Testis (tissue), 3 donors: Measurements from ENCODE around the gene PTGR2. TPM values are rescaled to one million over a fixed set of nuclear protein-coding genes. Genes with fewer than 3 reads are reported as not detected.
A peak's percentile ranks its signal among the peaks of the same experiment; 100 is the strongest.
"Not testable (repeated sequence)": the region's sequence is repeated elsewhere in the genome, so short reads cannot be mapped to it uniquely, and the experiment has no call there.

ENCODE experiments used
- DNase-seq: peaks from one replicate; pipeline ENCODE4 v3.0.0-alpha.2; 2019
- H3K27ac ChIP-seq, 2 donors: fragments of 200-600 bp; sonication (generic); one replicate each; pipeline ENCODE4 v1.5.1; 2019
- H3K27me3 ChIP-seq: fragments of 200-600 bp; sonication (generic); one replicate; pipeline ENCODE4 v1.5.1; 2019
- H3K36me3 ChIP-seq: fragments of 200-600 bp; sonication (generic); one replicate; pipeline ENCODE4 v1.5.1; 2017; ENCODE audit warnings: low read depth; ENCODE audit errors: missing control alignments
- H3K4me1 ChIP-seq: fragments of 200-600 bp; sonication (generic); one replicate; pipeline ENCODE4 v1.5.1; 2019
- H3K4me3 ChIP-seq, 2 donors: fragments of 200-600 bp; sonication (generic); one replicate each; pipeline ENCODE4 v1.5.1; 2017 to 2019
- H3K9me3 ChIP-seq: fragments of 200-600 bp; sonication (generic); one replicate; pipeline ENCODE4 v1.5.1; 2017
- CTCF ChIP-seq, 3 experiments: fragments of 450-650 bp in 2 of 3; fragments of 200-600 bp in 1 of 3; sonication (generic) in 1 of 3; IDR thresholded peaks; one replicate each; pipeline ENCODE4 v1.5.1; 2016 to 2019; ENCODE audit warnings: antibody characterized with exemption in 3 of 3, mild to moderate bottlenecking in 2 of 3, moderate library complexity in 1 of 3
- POLR2A ChIP-seq: fragments of 450-650 bp; IDR thresholded peaks from one replicate; pipeline ENCODE4 v1.6.1; 2017; ENCODE audit warnings: antibody characterized with exemption, mild to moderate bottlenecking, moderate library complexity
- WGBS, 2 donors: methylation state at CpG; one replicate each; pipeline ENCODE4 v1.1.5; 2018; 5-methylcytosine and 5-hydroxymethylcytosine counted together
- intact Hi-C: fragments of 100-400 bp; cut with DNase I; formaldehyde crosslinking; loops from one replicate; pipeline ENCODE4 v1.15.1; 2023; ENCODE audit warnings: low total_unique reads
- polyA plus RNA-seq: library from polyadenylated mRNA; stranded (reverse); fragments of 350-450 nt; fragmentation: Illumina TruSeq; extraction: RNeasy Lipid Tissue Mini Kit (QIAGEN cat#74804); gene quantifications from one replicate; pipeline ENCODE4 v1.2.3, GENCODE V29; 2014; ENCODE audit warnings: low read depth, low replicate concordance; ENCODE audit not compliant: insufficient read depth
- total RNA-seq, 2 donors: library from RNA; depleted of rRNA; stranded (reverse); fragments of >200 nt; gene quantifications; one replicate each; pipeline ENCODE4 v1.2.3, GENCODE V29; 2016

PTGR2 gene
- total and polyA plus RNA-seq, 3 donors from 2014 or later = 11.8 to 19.4 (median 19.1) TPM

GRCh38 chr14:73896521-73896920, 44.9 kb downstream of the PTGR2 start:
- WGBS, 2 donors = 84 to 86% methylated on average over 1 of the region's 1 CpG
- Histone ChIP-seq H3K27me3 (no peaks in the 10 kb centered on the region), H3K4me3 (no peak overlapping the region), H3K36me3 (no peaks in the 10 kb centered on the region), H3K9me3 (no peaks in the 10 kb centered on the region), H3K27ac (no peak overlapping the region), H3K4me1 (peaks cover 7% of the 10 kb centered on the region)
- no peak for TF ChIP-seq POLR2A
- no peak for TF ChIP-seq CTCF (IDR thresholded peaks at IDR 0.05)
- no peak for DNase-seq
- intact Hi-C loops = loop anchor here (10.0 kb wide), 1 partner anchor 652 kb away; no protein-coding TSS in a partner anchor

DNA sequence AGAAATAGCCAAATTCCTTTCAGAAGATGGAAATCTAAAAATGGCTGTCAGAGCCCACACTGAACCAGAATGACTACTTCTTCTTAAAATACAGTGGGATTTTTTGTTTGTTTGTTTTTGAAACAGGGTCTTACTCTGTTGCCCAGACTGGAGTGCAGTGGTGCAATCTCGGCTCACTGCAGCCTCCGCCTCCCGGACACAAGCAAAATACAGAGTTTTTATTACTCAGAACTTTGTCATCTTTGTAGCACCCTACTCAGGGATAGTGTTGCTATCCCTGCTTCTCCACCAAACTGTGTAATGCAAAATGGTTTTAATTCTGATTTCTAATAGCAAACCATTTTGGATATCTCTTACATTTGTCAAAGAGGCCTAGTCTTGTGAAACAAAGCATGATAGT, 51.4 kb downstream of the PTGR2 start:
- intact Hi-C loops = no loop called here
- Histone ChIP-seq H3K4me3 (no peak overlapping the region), H3K27ac (no peak overlapping the region), H3K4me1 (peaks cover 7% of the 10 kb centered on the region), H3K36me3 (no peaks in the 10 kb centered on the region), H3K27me3 (no peaks in the 10 kb centered on the region), H3K9me3 (no peaks in the 10 kb centered on the region)
- WGBS, 2 donors = 64 to 94% methylated on average over 3 of the region's 3 CpGs
- TF ChIP-seq POLR2A (no peak), CTCF (IDR thresholded peaks at IDR 0.05) (no peak)
- DNase-seq = no peak

DNA sequence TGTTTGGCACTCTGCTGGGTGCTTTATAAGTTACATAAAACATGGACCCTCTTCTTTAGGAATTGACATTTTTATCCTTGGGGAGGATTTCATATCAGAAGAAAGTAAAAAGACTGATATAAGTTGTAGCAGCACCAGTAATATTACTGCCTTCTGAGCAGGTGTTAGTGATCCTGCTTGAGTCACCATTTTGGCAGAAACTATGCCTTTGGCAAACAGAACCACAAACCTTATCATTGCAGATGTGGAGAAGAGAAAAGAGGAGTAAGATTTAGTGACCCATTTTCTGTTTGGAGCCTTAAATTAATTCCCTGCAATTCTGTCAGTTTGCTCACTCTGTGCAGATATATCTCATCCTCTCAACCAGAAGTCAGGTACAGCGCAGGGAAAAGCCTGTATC, 58.0 kb downstream of the PTGR2 start:
- TF ChIP-seq POLR2A (no peak), CTCF (IDR thresholded peaks at IDR 0.05) (no peak)
- no peaks in the 10 kb centered on the region for H3K36me3 ChIP-seq
- 55 to 74% methylated on average over 1 of the region's 1 CpG for WGBS, 2 donors
- peak overlapping the region in 1 of 2 donors; percentile 18 for H3K27ac ChIP-seq
- no peaks in the 10 kb centered on the region for H3K9me3 ChIP-seq
- intact Hi-C loops = no loop called here
- no peak for DNase-seq
- no peaks in the 10 kb centered on the region for H3K27me3 ChIP-seq
- H3K4me1 ChIP-seq = peaks cover 23% of the 10 kb centered on the region
- H3K4me3 ChIP-seq = no peak overlapping the region

DNA sequence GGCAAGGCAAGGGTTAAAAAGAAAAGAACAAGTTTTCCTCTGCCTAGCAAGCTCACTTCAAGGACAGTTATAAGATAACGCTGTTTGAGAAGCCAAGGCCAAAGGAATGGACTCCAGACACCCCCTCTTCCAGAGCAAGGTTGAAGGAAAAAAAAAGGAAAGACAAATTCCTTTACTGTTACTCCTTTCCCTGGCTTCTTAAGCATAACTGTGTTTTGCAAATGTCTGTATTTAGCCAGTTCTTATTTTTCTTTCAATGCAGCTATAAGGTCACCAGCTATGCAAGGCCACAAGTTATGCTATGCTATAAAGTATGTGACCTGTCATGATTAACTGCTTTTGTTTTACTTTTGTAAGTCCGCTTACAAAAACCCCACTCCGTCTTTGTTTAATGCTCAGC, 61.6 kb downstream of the PTGR2 start:
- Histone ChIP-seq H3K27me3 (no peaks in the 10 kb centered on the region), H3K36me3 (no peaks in the 10 kb centered on the region), H3K27ac (peak overlapping the region in 1 of 2 donors; percentile 6), H3K9me3 (no peaks in the 10 kb centered on the region), H3K4me1 (peaks cover 23% of the 10 kb centered on the region), H3K4me3 (no peak overlapping the region)
- TF ChIP-seq CTCF (IDR thresholded peaks at IDR 0.05) = no peak
- DNase-seq = no peak
- 30 to 57% methylated on average over 3 of the region's 3 CpGs for WGBS, 2 donors
- intact Hi-C loops = no loop called here

DNA sequence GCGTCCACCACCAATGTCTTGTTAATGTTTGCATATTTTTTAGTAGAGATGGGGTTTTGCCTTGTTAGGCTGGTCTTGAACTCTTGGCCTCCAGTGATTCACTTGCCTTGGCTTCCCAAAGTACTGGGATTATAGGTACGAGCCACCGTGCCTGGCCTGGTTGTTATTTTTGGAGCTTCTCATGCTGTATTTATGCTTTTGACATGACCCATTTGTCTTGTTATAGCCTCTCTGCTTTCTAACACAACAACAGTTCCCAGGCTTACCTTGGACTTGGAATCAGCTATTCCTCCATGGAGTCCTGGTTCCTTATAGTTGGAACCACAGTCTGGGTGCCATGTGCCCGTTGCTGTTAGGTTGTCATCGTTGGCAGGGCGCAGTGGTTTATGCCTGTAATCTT, 64.7 kb downstream of the PTGR2 start:
- Histone ChIP-seq H3K9me3 (no peaks in the 10 kb centered on the region), H3K4me3 (no peak overlapping the region), H3K4me1 (peaks cover 10% of the 10 kb centered on the region), H3K36me3 (no peaks in the 10 kb centered on the region), H3K27me3 (no peaks in the 10 kb centered on the region), H3K27ac (no peak overlapping the region)
- intact Hi-C loops = no loop called here
- WGBS, 2 donors = 89 to 91% methylated on average over 6 of the region's 6 CpGs
- no peak for DNase-seq
- TF ChIP-seq POLR2A = no peak
- TF ChIP-seq CTCF (IDR thresholded peaks at IDR 0.05) = no peak

- H3K9me3 ChIP-seq, H3K4me1 ChIP-seq, H3K27me3 ChIP-seq, DNase-seq, H3K27ac ChIP-seq, intact Hi-C loops, H3K4me3 ChIP-seq, H3K36me3 ChIP-seq: not testable (repeated sequence)
- WGBS, 2 donors = 95 to 97% methylated on average over 2 of the region's 2 CpGs
These were observed 67.8 kb downstream of the PTGR2 start for GRCh38 chr14:73919457-73919856.
